Measurements from ENCODE around the gene OVAAL.

Gene OVAAL

GRCh38 chr1:180558664-180559063 is at the start of gene OVAAL:
Gene OVAAL, plus strand, starts transcription at chr1:180558964.
- DNase-seq (ENCODE audit: low read depth), result no peak

DNA sequence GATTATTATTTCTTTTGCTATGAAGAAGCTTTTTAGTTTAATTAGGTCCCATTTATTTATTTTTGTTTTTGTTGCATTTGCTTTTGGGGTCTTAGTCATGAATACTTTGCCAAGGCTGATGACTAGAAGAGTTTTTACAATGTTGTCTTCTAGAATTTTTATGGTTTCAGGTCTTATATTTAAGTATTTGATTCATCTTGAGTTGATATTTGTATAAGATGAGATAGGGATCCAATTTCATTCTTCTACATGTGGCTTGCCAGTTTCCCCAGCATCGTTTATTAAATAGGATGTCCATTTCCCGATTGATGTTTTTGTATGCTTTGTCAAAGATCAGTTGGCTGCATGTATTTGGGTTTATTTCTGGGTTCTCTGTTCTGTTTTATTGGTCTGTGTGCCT is 47.9 kb upstream of the OVAAL start:
- DNase-seq (ENCODE audit: low read depth), result no peak

GRCh38 chr1:180513531-180513930 is 45.2 kb upstream of the OVAAL start:
- no peak for DNase-seq (ENCODE audit: low read depth)

GRCh38 chr1:180515364-180515763 is 43.4 kb upstream of the OVAAL start:
- DNase-seq (ENCODE audit: low read depth), result no peak

GRCh38 chr1:180515857-180516388 is 42.8 kb upstream of the OVAAL start:
- DNase-seq (ENCODE audit: low read depth), result no peak

GRCh38 chr1:180519846-180520245 is 38.9 kb upstream of the OVAAL start:
- DNase-seq (ENCODE audit: low read depth), result no peak

- DNase-seq (ENCODE audit: low read depth), result no peak
These were observed 37.1 kb upstream of the OVAAL start for GRCh38 chr1:180521474-180522212.

DNA sequence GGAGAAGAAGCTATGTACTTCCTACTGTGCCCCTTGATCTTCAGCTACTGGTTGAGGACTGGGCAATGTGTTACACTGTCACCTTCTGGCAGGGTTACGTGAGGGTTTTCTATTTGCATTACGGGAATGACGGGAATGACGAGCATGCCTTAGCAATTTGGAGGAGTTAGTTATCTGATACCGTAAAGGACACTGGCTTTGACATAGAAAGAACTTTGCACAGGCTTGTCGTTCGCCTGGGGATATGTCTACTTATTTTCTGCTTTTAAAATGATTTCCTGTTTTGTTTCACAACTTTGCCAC is 36.6 kb upstream of the OVAAL start:
- no peak for DNase-seq (ENCODE audit: low read depth)

GRCh38 chr1:180524160-180524914 is 34.4 kb upstream of the OVAAL start:
- DNase-seq (ENCODE audit: low read depth), result no peak

- no peak for DNase-seq (ENCODE audit: low read depth)
These were observed 33.6 kb upstream of the OVAAL start for GRCh38 chr1:180524915-180525714.

DNA sequence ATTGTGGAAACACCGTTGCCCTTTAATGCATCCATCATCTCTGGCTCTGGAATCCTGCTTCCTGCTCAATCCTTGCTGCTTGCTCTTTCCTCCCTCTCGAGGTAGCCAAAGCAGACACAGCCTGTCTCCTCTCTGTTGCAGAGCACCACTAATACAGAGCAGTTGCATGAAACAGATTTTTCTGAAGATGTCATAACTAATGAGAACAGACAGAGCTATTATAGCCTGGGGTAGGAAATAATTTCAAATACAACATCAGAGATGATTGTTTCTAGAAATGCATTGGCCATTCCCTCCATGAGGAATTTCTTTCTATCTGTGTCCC is 33.1 kb upstream of the OVAAL start:
- DNase-seq (ENCODE audit: low read depth), result no peak

DNA sequence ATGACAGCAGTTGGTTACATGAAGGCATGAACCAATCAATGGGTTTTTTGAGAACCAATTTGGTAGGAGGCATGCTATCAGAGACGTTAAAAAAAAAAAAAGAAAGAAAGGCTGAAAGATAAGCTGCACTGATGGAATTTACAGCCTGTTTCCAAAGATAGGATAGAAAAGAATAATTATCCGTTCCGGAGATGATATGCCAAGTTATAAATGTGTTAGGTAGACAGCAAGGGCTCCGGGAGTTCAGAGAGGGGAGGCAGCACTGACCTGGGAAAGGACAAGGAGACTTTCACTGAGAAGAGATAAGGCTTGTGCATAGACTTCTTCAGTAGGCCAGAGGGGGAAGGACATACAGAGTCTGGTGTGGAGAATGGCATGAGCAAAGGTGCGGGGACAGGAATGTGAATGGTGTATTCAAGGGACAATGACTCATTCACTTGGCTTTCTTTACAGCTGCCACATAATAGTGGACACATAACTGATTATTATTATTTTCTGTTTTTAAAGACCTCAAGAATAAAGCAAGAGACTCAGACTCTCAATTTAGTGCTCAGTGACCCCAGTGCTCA is 31.6 kb upstream of the OVAAL start:
- DNase-seq (ENCODE audit: low read depth), result no peak

GRCh38 chr1:180528868-180529470 is 29.8 kb upstream of the OVAAL start:
- no peak for DNase-seq (ENCODE audit: low read depth)

DNA sequence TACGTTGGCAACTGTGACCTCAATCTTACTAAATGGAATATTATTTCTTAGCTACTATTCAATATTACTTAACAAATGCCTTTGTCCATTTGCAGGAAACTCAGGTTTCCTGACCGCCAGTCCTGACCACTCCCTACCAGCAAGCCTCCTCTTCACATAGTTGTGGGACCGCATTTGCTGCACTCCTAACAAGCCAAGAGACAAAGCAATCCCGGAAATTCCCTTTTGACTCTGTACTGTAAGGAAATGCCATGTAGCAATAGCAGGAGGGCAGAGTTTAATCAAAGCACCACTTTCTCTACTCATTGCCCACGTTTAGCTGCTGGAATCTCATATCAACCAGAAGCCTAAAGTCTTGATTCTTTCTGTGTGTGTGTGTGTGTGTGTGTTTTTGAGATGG is 28.3 kb upstream of the OVAAL start:
- no peak for DNase-seq (ENCODE audit: low read depth)

DNA sequence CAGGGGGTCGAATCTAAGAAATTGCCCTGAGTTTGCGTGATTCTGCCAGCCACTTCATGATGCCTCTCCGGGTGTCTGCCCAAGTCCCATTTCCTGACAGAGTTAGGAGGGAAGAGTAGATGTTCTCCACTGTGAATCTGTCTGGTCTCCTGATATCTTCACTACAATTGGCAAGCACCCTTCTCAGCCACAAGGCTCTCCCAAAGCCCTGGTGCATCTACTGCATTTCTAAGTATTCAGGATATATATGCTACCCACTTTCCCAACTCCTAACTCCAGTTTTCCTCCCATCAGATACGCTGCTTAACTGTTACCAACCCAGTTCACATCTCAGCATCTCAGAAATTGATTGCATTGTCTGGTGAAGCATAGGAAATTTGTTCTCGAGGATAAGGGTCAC is 25.9 kb upstream of the OVAAL start:
- no peak for DNase-seq (ENCODE audit: low read depth)

DNA sequence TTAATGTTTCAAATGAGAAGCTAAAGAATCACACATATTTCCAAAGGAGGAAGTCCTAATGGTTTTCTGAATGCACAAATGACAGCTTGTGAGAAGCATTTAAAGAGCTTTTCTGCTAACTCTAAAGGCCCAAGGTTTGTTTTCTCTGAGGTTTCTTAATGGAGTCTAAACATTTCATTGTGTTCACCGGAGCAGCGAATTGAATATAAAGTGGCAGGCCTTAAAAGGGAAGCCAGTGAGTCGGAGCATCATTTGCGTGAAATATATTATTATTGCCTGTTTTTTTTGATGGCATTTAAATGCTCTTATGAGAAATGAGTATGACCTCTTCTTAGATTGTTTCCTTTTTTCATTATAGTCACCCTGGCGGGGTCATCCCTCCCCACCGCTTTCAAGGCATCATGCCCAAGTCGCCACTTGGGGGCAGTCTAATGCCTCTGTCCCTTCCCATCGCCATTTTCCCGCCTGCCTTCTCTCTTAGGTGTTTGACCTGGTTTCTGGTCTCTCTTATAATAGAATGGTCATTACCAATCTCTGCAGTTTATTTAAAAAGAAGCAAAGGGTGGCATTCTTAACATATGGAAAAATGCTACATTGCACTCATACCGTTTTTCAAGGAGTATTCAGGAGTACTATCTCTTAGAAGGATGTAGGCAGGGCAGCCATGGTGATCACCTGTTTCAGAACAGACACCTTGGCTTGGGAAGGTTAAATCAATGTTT is 25.3 kb upstream of the OVAAL start:
- DNase-seq (ENCODE audit: low read depth), result peak; percentile 4

GRCh38 chr1:180534214-180534613 is 24.6 kb upstream of the OVAAL start:
- DNase-seq (ENCODE audit: low read depth), result no peak

GRCh38 chr1:180535418-180535999 is 23.3 kb upstream of the OVAAL start:
- DNase-seq (ENCODE audit: low read depth), result no peak

DNA sequence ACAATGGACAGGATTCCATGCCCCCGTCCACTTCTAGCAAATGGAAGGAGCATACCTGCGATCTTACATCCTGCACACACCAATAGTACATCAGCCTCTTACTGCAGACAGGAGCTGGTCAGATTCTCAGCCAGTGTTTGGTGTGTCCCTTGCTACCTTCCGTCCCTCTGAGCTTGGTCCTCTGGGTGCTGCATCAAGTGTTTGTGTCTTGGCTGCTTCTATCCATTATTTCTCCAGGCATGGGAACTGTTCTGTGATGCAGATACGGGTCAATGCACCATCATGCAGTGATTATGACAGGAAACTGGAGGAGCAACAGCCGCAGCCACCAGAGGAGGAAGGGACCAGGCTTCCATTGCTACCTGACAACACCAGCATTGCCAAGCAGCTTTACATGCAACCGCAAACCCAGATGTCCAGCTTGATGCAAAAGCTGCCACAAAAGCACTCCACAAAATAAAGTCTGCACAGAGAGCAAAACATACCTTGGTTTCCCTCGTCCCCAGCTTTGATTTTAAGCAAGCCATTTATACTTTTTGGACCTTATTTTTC is 21.9 kb upstream of the OVAAL start:
- no peak for DNase-seq (ENCODE audit: low read depth)

DNA sequence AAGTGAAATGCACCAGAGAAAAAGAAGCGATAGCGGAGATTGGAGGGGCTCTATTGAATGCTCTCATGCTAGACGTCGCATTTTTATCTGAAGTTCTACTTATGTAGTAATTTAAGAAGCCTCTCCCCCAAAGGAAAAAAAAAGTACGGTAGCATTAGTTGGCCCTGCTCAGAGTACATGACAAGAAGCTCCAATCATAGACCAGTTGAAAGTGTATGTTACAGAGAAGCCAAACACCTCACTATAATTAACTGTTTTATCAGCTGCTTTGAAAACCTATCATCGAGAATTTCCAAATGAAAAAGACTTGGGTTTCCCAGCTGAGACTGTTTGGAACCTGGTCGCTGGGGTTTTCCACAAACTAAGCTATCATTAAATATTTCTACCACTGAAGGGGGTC is 19.6 kb upstream of the OVAAL start:
- no peak for DNase-seq (ENCODE audit: low read depth)
